HepG2 (cell line): ENCODE results near the gene GAREM1. TPM values are rescaled to one million over a fixed set of nuclear protein-coding genes. Genes with fewer than 3 reads are reported as not detected.
A peak's percentile ranks its signal among the peaks of the same experiment; 100 is the strongest.

Experiments used
- ATAC-seq: fragments of 200-7000 bp; cut with Tn5 transposase; 3 replicates; pipeline ENCODE4 v1.9.1; 2020; ENCODE audit warnings: mild to moderate bottlenecking, moderate library complexity
- BruUV-seq: library from RNA; stranded (reverse); fragments of 400-500 nt; replicated peaks from 2 replicates; lab custom pipeline; 2021; lab: Mats Ljungman, UMichigan
- CTCF ChIA-PET: fragments of 300-600 bp; formaldehyde crosslinking; extraction: SDS; loops from one replicate; lab custom pipeline; 2021; ENCODE audit warnings: low total read pairs, inconsistent platforms, low intra/inter-chr PET ratio; lab: Yijun Ruan, JAX
- POLR2A ChIA-PET: fragments of 350-600 bp; sonication (Branson Sonifier 250); formaldehyde crosslinking; loops from one replicate; lab custom pipeline; 2020; ENCODE audit warnings: antibody characterized with exemption, inconsistent platforms; lab: Yijun Ruan, JAX
- DNase-seq: peaks from one replicate; pipeline ENCODE4 v3.0.0-alpha.2; 2015; ENCODE audit warnings: low spot score
- FAIRE-seq: peaks from 3 replicates; lab custom pipeline; 2011; peaks lifted over from hg19 to GRCh38; lab: Jason Lieb, UNC
- H2AFZ ChIP-seq: one replicate; pipeline ENCODE4 v1.6.1; 2011; ENCODE audit warnings: low read length, inconsistent platforms
- H3K27ac ChIP-seq: fragments of 300-600 bp; 3 replicates; pipeline ENCODE4 v1.8.0; 2011; ENCODE audit warnings: mixed run types, mild to moderate bottlenecking, mixed read lengths, low read length, inconsistent platforms; ENCODE audit not compliant: insufficient read depth; ENCODE audit errors: extremely low read length
- H3K27me3 ChIP-seq, 2 experiments: fragments of 200-600 bp in 1 of 2; 2 replicates in 1 of 2; 3 replicates in 1 of 2; pipeline versions ENCODE4 v1.6.0 to v1.8.0; 2011; ENCODE audit warnings: low read length in 2 of 2, mild to moderate bottlenecking in 2 of 2, moderate library complexity in 2 of 2, inconsistent platforms in 1 of 2; ENCODE audit not compliant: insufficient read depth in 2 of 2, control insufficient read depth in 1 of 2
- H3K36me3 ChIP-seq, 2 experiments: fragments of 200-600 bp in 1 of 2; replicated peaks in 1 of 2; 2 replicates in 1 of 2; 3 replicates in 1 of 2; pipeline versions ENCODE4 v1.5.1 to v1.8.0; 2011; ENCODE audit warnings: low read length in 2 of 2, inconsistent platforms in 1 of 2; ENCODE audit not compliant: insufficient read depth in 2 of 2, control insufficient read depth in 1 of 2
- H3K4me1 ChIP-seq: 2 replicates; pipeline ENCODE4 v1.5.1; 2012; ENCODE audit warnings: low read length, inconsistent platforms; ENCODE audit not compliant: insufficient read depth
- H3K4me2 ChIP-seq: 2 replicates; pipeline ENCODE4 v1.6.0; 2011; ENCODE audit warnings: low read depth, low read length, inconsistent platforms
- H3K4me3 ChIP-seq, 3 experiments: fragments of 200-600 bp in 1 of 3; sonication (generic), shearing (Covaris generic) in 1 of 3; replicated peaks in 1 of 3; 2 replicates each; pipeline ENCODE4 v1.5.1; 2011 to 2016; ENCODE audit warnings: low read length in 3 of 3, inconsistent platforms in 2 of 3, low read depth in 2 of 3, mild to moderate bottlenecking in 2 of 3, control low read depth in 1 of 3, mixed read lengths in 1 of 3; ENCODE audit not compliant: insufficient read depth in 1 of 3
- H3K79me2 ChIP-seq: one replicate; pipeline ENCODE4 v1.6.1; 2011; ENCODE audit warnings: low read length, inconsistent platforms; ENCODE audit not compliant: insufficient read depth
- H3K9ac ChIP-seq: 2 replicates; pipeline ENCODE4 v1.6.0; 2011; ENCODE audit warnings: mild to moderate bottlenecking, low read depth, low read length, inconsistent platforms; ENCODE audit not compliant: insufficient read depth
- H3K9me3 ChIP-seq: 2 replicates; pipeline ENCODE4 v1.5.1; 2012; ENCODE audit warnings: mild to moderate bottlenecking, low read length
- H4K20me1 ChIP-seq: 2 replicates; pipeline ENCODE4 v1.6.0; 2011; ENCODE audit warnings: inconsistent platforms, mild to moderate bottlenecking, low read length, moderate library complexity; ENCODE audit not compliant: insufficient read depth
- EP300 ChIP-seq, 3 experiments: sonication (generic) in 1 of 3; formaldehyde crosslinking in 1 of 3; IDR thresholded peaks; 2 replicates each; pipeline versions ENCODE4 v1.5.1 to v1.6.1; 2011 to 2020; ENCODE audit warnings: low read depth in 2 of 3, low read length in 2 of 3, borderline replicate concordance in 1 of 3, improper control_type of control experiment in 1 of 3, mild to moderate bottlenecking in 1 of 3, missing genetic modification reagents in 1 of 3, moderate library complexity in 1 of 3
- FOXP1 ChIP-seq, 2 experiments: fragments of 450-650 bp in 1 of 2; IDR thresholded peaks; 2 replicates each; pipeline ENCODE4 v1.6.1; 2017 to 2018; ENCODE audit warnings: antibody characterized with exemption in 1 of 2
- GATA4 ChIP-seq: sonication (generic); IDR thresholded peaks from 2 replicates; pipeline ENCODE4 v1.6.1; 2016; ENCODE audit warnings: antibody characterized with exemption, low read depth, borderline replicate concordance
- GTF3A ChIP-seq: sonication (generic); formaldehyde crosslinking; conservative IDR thresholded peaks from 2 replicates; pipeline ENCODE4 v1.4.0; 2020; ENCODE audit warnings: mild to moderate bottlenecking, missing genetic modification reagents
- HMG20B ChIP-seq: conservative IDR thresholded peaks from 2 replicates; pipeline ENCODE4 v1.6.1; 2016; ENCODE audit warnings: missing genetic modification reagents, missing compliant biosample characterization
- KDM1A ChIP-seq: IDR thresholded peaks from 2 replicates; pipeline ENCODE4 v1.6.1; 2016; ENCODE audit warnings: missing compliant biosample characterization
- NFATC3 ChIP-seq: sonication (generic); formaldehyde crosslinking; IDR thresholded peaks from 2 replicates; pipeline ENCODE4 v1.5.1; 2020; ENCODE audit warnings: mild to moderate bottlenecking, missing genetic modification reagents
- NR2C2 ChIP-seq: sonication (generic); formaldehyde crosslinking; IDR thresholded peaks from 2 replicates; pipeline ENCODE4 v1.4.0; 2020; ENCODE audit warnings: missing genetic modification reagents, mild to moderate bottlenecking, moderate library complexity, borderline replicate concordance
- TBX3 ChIP-seq: fragments of 450-650 bp; IDR thresholded peaks from 2 replicates; pipeline ENCODE4 v1.6.1; 2017; ENCODE audit warnings: antibody characterized with exemption, mild to moderate bottlenecking, inconsistent platforms, borderline replicate concordance
- TCF7L2 ChIP-seq: IDR thresholded peaks from 2 replicates; pipeline ENCODE4 v1.6.1; 2011; ENCODE audit warnings: mild to moderate bottlenecking, low read depth, low read length, moderate library complexity
- ZNF543 ChIP-seq: sonication (generic); formaldehyde crosslinking; IDR thresholded peaks from 2 replicates; pipeline ENCODE4 v1.4.0; 2020; ENCODE audit warnings: mild to moderate bottlenecking, missing genetic modification reagents
- WGBS: methylation state at CpG from one replicate; pipeline ENCODE4 v1.1.6; 2017; ENCODE audit warnings: low lambda C conversion rate; 5-methylcytosine and 5-hydroxymethylcytosine counted together
- in situ Hi-C: cut with HindIII; loops from 2 replicates; pipeline ENCODE4 v1.10.0; 2017; ENCODE audit warnings: low pct_unique_long_range_greater_than_20kb; ENCODE audit not compliant: extremely low pct_ligation_motif_present
- intact Hi-C: fragments of 100-400 bp; cut with micrococcal nuclease; formaldehyde crosslinking; loops from one replicate; pipeline ENCODE4 v1.10.0; 2022; ENCODE audit not compliant: unreplicated experiment
- polyA plus RNA-seq, 8 experiments: library from polyadenylated mRNA; depleted of rRNA in 3 of 8; stranded (reverse) in 7 of 8; unstranded in 1 of 8; fragments of >200 nt; fragmentation: Illumina TruSeq in 4 of 8; extraction: Trizol in 4 of 8; gene quantifications; 2 replicates each; pipeline versions ENCODE4 v1.2.1 to v1.2.3, GENCODE V29; 2011 to 2016; ENCODE audit warnings: low read depth in 4 of 8, missing spikeins in 1 of 8, mixed read lengths in 1 of 8; ENCODE audit not compliant: insufficient read depth in 1 of 8
- total RNA-seq, 5 experiments: library from RNA; depleted of rRNA; stranded (reverse); fragments of >200 nt; fragmentation: Illumina TruSeq; extraction: Trizol; gene quantifications; 2 replicates each; pipeline ENCODE4 v1.2.3, GENCODE V29; 2016; ENCODE audit warnings: low read depth in 1 of 5
- TF ChIP-seq, protein P1 (sequence below): sonication (generic); formaldehyde crosslinking; IDR thresholded peaks from 2 replicates; pipeline ENCODE4 v1.5.0; 2020; ENCODE audit warnings: mild to moderate bottlenecking, missing genetic modification reagents, moderate library complexity
- TF ChIP-seq, protein P2 (sequence below): sonication (generic); formaldehyde crosslinking; IDR thresholded peaks from 2 replicates; pipeline ENCODE4 v1.5.1; 2020; ENCODE audit warnings: missing genetic modification reagents, mild to moderate bottlenecking, borderline replicate concordance
- TF ChIP-seq, protein P3 (sequence below): sonication (generic); formaldehyde crosslinking; IDR thresholded peaks from 2 replicates; pipeline ENCODE4 v1.5.1; 2020; ENCODE audit warnings: mild to moderate bottlenecking, missing genetic modification reagents

GAREM1 gene
- total and polyA plus RNA-seq, 2 of the 13 experiments (the other 11 are each of a cell fraction or from before 2014, with no cell fraction given) = 2.5 to 2.9 TPM

- peak; percentile 41; the same call in 1 of the 2 replicates for TF ChIP-seq KDM1A
- TF ChIP-seq, protein P1, sequence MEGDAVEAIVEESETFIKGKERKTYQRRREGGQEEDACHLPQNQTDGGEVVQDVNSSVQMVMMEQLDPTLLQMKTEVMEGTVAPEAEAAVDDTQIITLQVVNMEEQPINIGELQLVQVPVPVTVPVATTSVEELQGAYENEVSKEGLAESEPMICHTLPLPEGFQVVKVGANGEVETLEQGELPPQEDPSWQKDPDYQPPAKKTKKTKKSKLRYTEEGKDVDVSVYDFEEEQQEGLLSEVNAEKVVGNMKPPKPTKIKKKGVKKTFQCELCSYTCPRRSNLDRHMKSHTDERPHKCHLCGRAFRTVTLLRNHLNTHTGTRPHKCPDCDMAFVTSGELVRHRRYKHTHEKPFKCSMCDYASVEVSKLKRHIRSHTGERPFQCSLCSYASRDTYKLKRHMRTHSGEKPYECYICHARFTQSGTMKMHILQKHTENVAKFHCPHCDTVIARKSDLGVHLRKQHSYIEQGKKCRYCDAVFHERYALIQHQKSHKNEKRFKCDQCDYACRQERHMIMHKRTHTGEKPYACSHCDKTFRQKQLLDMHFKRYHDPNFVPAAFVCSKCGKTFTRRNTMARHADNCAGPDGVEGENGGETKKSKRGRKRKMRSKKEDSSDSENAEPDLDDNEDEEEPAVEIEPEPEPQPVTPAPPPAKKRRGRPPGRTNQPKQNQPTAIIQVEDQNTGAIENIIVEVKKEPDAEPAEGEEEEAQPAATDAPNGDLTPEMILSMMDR (CRISPR knock-in tag) = peak; percentile 29; the same call in 1 of the 2 replicates
- no peak for TF ChIP-seq GTF3A (CRISPR knock-in tag)
- peak; percentile 65; the same call in 1 of the 2 replicates for TF ChIP-seq HMG20B (CRISPR knock-in tag)
- peak; percentile 74 for TF ChIP-seq NR2C2 (CRISPR knock-in tag)
Observed at GRCh38 chr18:32372381-32373061, 98.2 kb downstream of the GAREM1 start (continued).

DNA sequence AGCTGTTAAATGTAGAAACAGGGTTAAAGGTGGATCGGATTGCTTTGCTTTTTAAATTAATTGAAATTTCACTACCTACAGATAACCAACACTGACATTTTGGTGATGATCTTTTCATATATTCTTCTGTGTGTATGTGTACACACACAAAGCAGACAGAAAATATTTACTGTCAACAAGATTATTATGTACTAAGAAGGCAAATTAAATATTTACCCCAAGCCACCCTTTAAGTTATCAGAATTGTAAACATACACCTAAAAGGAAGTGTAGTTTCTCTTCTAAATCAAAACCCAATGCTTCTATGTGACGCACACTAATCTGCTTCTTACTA lies 98.7 kb downstream of the GAREM1 start:
- ChIA-PET CTCF (no interaction called here), POLR2A (interaction anchor here (0.9 to 2.0 kb wide), 6 partner anchors 11 to 99 kb away, joined by 3 to 21 read pairs (median 5); partner anchors contain the start of gene GAREM1)
- BruUV-seq = no TSS peak
- in situ Hi-C loops (no loop called here), intact Hi-C loops (loop anchor here (1.0 to 5.0 kb wide), 5 partner anchors 21 to 98 kb away; partner anchors contain the start of gene GAREM1)
- DNase-seq (no peak), ATAC-seq (peak; percentile 8; the same call in 1 of the 3 replicates), FAIRE-seq (no peak)
- 5% methylated on average over 2 of the region's 2 CpGs for WGBS
- H3K36me3 ChIP-seq = no peaks in the 10 kb centered on the region
- no peaks in the 10 kb centered on the region for H4K20me1 ChIP-seq
- no peaks in the 10 kb centered on the region for H3K9me3 ChIP-seq
- no peaks in the 10 kb centered on the region for H3K79me2 ChIP-seq
- H2AFZ ChIP-seq = no peak overlapping the region
- no peaks in the 10 kb centered on the region for H3K27me3 ChIP-seq
- H3K9ac ChIP-seq = 0 out of 2 replicates have a peak overlapping the region, but pooled peaks have one; percentile 26
- peak overlapping the region; percentile 88 for H3K27ac ChIP-seq
- H3K4me2 ChIP-seq = peak overlapping the region; percentile 41
- peaks cover 33% of the 10 kb centered on the region for H3K4me1 ChIP-seq
- H3K4me3 ChIP-seq = peak overlapping the region in 1 of 3 experiments; percentile 27; a peak in 1 of 6 replicates
- TF ChIP-seq EP300 (IDR thresholded peaks at IDR 0.05; ENCODE audit: low read depth in 2 of 2, low read length in 2 of 2) (peak in 1 of 2 experiments; percentile 24; a peak in 1 of 4 replicates), EP300 (CRISPR knock-in tag; IDR thresholded peaks at IDR 0.05; ENCODE audit: borderline replicate concordance) (no peak), TCF7L2 (peak; percentile 41; the same call in 1 of the 2 replicates), GATA4 (0 out of 2 replicates have a peak, but pooled peaks have one; percentile 13), TBX3 (peak; percentile 55), FOXP1 (IDR thresholded peaks at IDR 0.05) (no peak), FOXP1 (CRISPR knock-in tag; IDR thresholded peaks at IDR 0.05) (peak; percentile 76; the same call in 1 of the 2 replicates), ZNF543 (0 out of 2 replicates have a peak, but pooled peaks have one; percentile 54), NFATC3 (no peak)
- TF ChIP-seq, protein P2, sequence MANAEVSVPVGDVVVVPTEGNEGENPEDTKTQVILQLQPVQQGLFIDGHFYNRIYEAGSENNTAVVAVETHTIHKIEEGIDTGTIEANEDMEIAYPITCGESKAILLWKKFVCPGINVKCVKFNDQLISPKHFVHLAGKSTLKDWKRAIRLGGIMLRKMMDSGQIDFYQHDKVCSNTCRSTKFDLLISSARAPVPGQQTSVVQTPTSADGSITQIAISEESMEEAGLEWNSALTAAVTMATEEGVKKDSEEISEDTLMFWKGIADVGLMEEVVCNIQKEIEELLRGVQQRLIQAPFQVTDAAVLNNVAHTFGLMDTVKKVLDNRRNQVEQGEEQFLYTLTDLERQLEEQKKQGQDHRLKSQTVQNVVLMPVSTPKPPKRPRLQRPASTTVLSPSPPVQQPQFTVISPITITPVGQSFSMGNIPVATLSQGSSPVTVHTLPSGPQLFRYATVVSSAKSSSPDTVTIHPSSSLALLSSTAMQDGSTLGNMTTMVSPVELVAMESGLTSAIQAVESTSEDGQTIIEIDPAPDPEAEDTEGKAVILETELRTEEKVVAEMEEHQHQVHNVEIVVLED (CRISPR knock-in tag) = no peak
- TF ChIP-seq, protein P3, sequence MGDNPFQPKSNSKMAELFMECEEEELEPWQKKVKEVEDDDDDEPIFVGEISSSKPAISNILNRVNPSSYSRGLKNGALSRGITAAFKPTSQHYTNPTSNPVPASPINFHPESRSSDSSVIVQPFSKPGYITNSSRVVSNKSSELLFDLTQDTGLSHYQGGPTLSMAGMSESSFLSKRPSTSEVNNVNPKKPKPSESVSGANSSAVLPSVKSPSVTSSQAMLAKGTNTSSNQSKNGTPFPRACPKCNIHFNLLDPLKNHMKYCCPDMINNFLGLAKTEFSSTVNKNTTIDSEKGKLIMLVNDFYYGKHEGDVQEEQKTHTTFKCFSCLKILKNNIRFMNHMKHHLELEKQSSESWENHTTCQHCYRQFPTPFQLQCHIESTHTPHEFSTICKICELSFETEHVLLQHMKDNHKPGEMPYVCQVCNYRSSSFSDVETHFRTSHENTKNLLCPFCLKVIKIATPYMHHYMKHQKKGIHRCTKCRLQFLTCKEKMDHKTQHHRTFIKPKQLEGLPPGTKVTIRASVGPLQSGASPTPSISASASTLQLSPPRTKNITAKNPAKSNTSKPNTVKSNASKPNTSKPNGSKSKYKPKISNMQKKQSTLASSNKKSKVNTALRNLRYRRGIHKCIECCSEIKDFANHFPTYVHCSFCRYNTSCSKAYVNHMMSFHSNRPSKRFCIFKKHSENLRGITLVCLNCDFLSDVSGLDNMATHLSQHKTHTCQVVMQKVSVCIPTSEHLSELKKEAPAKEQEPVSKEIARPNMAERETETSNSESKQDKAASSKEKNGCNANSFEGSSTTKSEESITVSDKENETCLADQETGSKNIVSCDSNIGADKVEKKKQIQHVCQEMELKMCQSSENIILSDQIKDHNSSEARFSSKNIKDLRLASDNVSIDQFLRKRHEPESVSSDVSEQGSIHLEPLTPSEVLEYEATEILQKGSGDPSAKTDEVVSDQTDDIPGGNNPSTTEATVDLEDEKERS (CRISPR knock-in tag) = 0 out of 2 replicates have a peak, but pooled peaks have one; percentile 24
